Liver (tissue), 9 donors: ENCODE results near the gene GLDN. TPM values are rescaled to one million over a fixed set of nuclear protein-coding genes. Genes with fewer than 3 reads are reported as not detected.

ENCODE experiments used
- DNase-seq: peaks from one replicate; pipeline ENCODE4 v3.0.0-alpha.2; 2017; ENCODE audit warnings: low spot score
- H3K27ac ChIP-seq, 2 donors: one replicate each; pipeline ENCODE4 v1.7.0; 2013; ENCODE audit warnings: inconsistent platforms in 2 of 2, low read length in 2 of 2, control low read depth in 1 of 2, low read depth in 1 of 2, mild to moderate bottlenecking in 1 of 2
- H3K27me3 ChIP-seq, 4 donors: one replicate each; pipeline versions ENCODE4 v1.6.1 to v1.7.0; 2013; ENCODE audit warnings: low read length in 3 of 4, inconsistent platforms in 1 of 4, mild to moderate bottlenecking in 1 of 4, moderate library complexity in 1 of 4; ENCODE audit not compliant: control insufficient read depth in 4 of 4, insufficient read depth in 4 of 4
- H3K36me3 ChIP-seq, 4 donors: one replicate each; pipeline versions ENCODE4 v1.6.1 to v1.7.0; 2013; ENCODE audit warnings: low read length in 3 of 4, mild to moderate bottlenecking in 3 of 4, low read depth in 1 of 4, moderate library complexity in 1 of 4; ENCODE audit not compliant: control insufficient read depth in 4 of 4, insufficient read depth in 3 of 4
- H3K4me1 ChIP-seq, 4 donors: one replicate each; pipeline versions ENCODE4 v1.6.1 to v1.7.0; 2013; ENCODE audit warnings: low read length in 3 of 4, mild to moderate bottlenecking in 3 of 4, moderate library complexity in 1 of 4; ENCODE audit not compliant: control insufficient read depth in 4 of 4, insufficient read depth in 4 of 4
- H3K4me3 ChIP-seq, 3 donors: one replicate each; pipeline versions ENCODE4 v1.6.1 to v1.7.0; 2013; ENCODE audit warnings: low read length in 3 of 3, control low read depth in 1 of 3, low read depth in 1 of 3, mild to moderate bottlenecking in 1 of 3
- H3K9ac ChIP-seq, 2 donors: one replicate each; pipeline ENCODE4 v1.7.0; 2013; ENCODE audit warnings: low read length in 2 of 2, mild to moderate bottlenecking in 2 of 2, moderate library complexity in 2 of 2, control low read depth in 1 of 2, low read depth in 1 of 2
- H3K9me3 ChIP-seq, 4 donors: one replicate each; pipeline versions ENCODE4 v1.6.1 to v1.7.0; 2013; ENCODE audit warnings: low read length in 3 of 4; ENCODE audit not compliant: control insufficient read depth in 4 of 4
- EGR1 ChIP-seq, 2 donors: IDR thresholded peaks; 2 replicates each; pipeline ENCODE4 v1.6.1; 2016 to 2018; ENCODE audit warnings: antibody characterized with exemption in 2 of 2, low read depth in 2 of 2
- FOXA1 ChIP-seq: IDR thresholded peaks from 2 replicates; pipeline ENCODE4 v1.6.1; 2016; ENCODE audit warnings: antibody characterized with exemption
- FOXA2 ChIP-seq: IDR thresholded peaks from 2 replicates; pipeline ENCODE4 v1.6.1; 2016; ENCODE audit warnings: antibody characterized with exemption
- HNF4A ChIP-seq, 2 donors: conservative IDR thresholded peaks; 2 replicates each; pipeline ENCODE4 v1.6.1; 2016; ENCODE audit warnings: antibody characterized with exemption in 2 of 2, mild to moderate bottlenecking in 2 of 2
- NR2F2 ChIP-seq: IDR thresholded peaks from 2 replicates; pipeline ENCODE4 v1.6.1; 2016; ENCODE audit warnings: antibody characterized with exemption
- RAD21 ChIP-seq, 2 donors: IDR thresholded peaks; 2 replicates each; pipeline ENCODE4 v1.6.1; 2016; ENCODE audit warnings: antibody characterized with exemption in 2 of 2, mild to moderate bottlenecking in 2 of 2
- RXRA ChIP-seq, 2 donors: IDR thresholded peaks; 2 replicates each; pipeline ENCODE4 v1.6.1; 2017 to 2018; ENCODE audit warnings: antibody characterized with exemption in 2 of 2, mild to moderate bottlenecking in 1 of 2
- TAF1 ChIP-seq: conservative IDR thresholded peaks from 2 replicates; pipeline ENCODE4 v1.6.1; 2016; ENCODE audit warnings: antibody characterized with exemption, mild to moderate bottlenecking
- WGBS: extraction: QIAGEN DNeasy Blood & Tissue Kit; methylation state at CpG from one replicate; pipeline ENCODE4 v1.1.7; 2013; 5-methylcytosine and 5-hydroxymethylcytosine counted together
- polyA plus RNA-seq, 2 donors: library from polyadenylated mRNA; stranded (reverse) in 1 of 2; unstranded in 1 of 2; fragments of 200-250 nt in 1 of 2; fragments of >200 nt in 1 of 2; fragmentation: Nextera tagmentation in 1 of 2; extraction: Ambion mirVana in 1 of 2; gene quantifications; one replicate each; pipeline versions ENCODE4 v1.2.1 to v1.2.3, GENCODE V29; 2013 to 2015
- total RNA-seq, 2 donors: library from RNA; depleted of rRNA; stranded (reverse); fragments of >200 nt; gene quantifications; one replicate each; pipeline ENCODE4 v1.2.3, GENCODE V29; 2014
- TF ChIP-seq, protein P1 (sequence below): IDR thresholded peaks from 2 replicates; pipeline ENCODE4 v1.6.1; 2016; ENCODE audit warnings: antibody characterized with exemption, mild to moderate bottlenecking
- TF ChIP-seq, protein P2 (sequence below): IDR thresholded peaks from 2 replicates; pipeline ENCODE4 v1.6.1; 2016; ENCODE audit warnings: antibody characterized with exemption
- TF ChIP-seq, protein P3 (sequence below): fragments of 150-350 bp; IDR thresholded peaks from 2 replicates; pipeline ENCODE4 v1.5.1; 2017; ENCODE audit warnings: improper control_type of control experiment, low read depth, low read length; ENCODE audit not compliant: missing input control
- donor health status: healthy.
- donor health status: healthy.
- donor health status: healthy.
- donor health status: healthy.
- donor health status: healthy.

The GLDN gene
- total and polyA plus RNA-seq, 4 donors, result 0.15 to 1.4 (median 0.33) TPM

DNA sequence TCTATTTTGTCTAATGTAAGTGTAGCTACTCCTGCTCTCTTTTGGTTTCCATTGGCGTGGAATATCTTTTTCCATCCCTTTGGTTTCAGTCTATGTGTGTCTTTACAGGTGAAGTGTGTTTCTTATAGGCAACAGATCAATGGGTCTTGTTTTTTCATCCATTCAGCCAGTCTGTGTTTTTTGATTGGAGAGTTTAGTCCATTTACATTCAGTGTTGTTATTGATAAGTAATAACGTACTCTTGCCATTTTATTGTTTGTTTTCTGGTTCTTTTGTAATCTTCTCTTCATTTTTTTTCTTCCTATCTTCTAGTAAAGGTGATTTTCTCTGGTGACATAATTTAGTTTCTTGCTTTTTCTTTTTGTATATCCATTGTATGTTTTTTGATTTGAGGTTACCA is 97.1 kb downstream of the GLDN start:
- DNase-seq, result no peak
- no peaks in the 10 kb centered on the region for H3K4me1 ChIP-seq
- WGBS, result 83% methylated on average over 2 of the region's 2 CpGs

DNA sequence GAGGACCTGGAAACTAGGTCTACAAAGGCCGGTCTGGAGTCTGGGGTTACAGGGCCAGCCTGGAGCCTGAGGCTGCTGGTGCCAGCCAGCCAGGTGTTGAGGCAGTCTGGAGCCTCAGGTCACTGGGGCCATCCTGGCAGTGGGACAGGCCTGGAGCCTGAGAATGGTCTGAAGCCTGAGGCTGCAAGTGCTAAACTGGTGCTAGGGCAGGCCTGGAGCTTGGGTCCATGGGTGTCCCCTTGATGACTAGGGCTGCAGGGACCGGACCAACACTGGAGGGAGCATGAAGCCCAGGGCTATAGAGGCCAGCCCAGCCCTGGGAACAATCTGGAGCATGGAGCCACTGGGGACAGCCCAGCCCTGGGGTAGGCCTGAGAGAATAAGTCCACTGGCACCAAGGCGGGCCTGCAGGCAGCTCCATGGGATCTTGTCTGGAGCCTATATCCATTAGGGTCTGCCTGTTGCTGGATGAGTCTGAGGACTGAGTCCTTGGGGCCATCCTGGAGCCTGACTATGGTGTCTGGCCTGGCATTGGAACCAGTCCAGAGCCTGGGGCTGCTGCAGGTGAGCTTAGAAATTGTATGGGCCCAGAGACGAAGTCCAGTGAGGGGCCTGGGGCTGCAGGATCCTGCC is 101.9 kb downstream of the GLDN start:
- no peak overlapping the region for H3K4me3 ChIP-seq
- no peaks in the 10 kb centered on the region for H3K27me3 ChIP-seq
- H3K4me1 ChIP-seq, result no peaks in the 10 kb centered on the region
- TF ChIP-seq, protein P1, sequence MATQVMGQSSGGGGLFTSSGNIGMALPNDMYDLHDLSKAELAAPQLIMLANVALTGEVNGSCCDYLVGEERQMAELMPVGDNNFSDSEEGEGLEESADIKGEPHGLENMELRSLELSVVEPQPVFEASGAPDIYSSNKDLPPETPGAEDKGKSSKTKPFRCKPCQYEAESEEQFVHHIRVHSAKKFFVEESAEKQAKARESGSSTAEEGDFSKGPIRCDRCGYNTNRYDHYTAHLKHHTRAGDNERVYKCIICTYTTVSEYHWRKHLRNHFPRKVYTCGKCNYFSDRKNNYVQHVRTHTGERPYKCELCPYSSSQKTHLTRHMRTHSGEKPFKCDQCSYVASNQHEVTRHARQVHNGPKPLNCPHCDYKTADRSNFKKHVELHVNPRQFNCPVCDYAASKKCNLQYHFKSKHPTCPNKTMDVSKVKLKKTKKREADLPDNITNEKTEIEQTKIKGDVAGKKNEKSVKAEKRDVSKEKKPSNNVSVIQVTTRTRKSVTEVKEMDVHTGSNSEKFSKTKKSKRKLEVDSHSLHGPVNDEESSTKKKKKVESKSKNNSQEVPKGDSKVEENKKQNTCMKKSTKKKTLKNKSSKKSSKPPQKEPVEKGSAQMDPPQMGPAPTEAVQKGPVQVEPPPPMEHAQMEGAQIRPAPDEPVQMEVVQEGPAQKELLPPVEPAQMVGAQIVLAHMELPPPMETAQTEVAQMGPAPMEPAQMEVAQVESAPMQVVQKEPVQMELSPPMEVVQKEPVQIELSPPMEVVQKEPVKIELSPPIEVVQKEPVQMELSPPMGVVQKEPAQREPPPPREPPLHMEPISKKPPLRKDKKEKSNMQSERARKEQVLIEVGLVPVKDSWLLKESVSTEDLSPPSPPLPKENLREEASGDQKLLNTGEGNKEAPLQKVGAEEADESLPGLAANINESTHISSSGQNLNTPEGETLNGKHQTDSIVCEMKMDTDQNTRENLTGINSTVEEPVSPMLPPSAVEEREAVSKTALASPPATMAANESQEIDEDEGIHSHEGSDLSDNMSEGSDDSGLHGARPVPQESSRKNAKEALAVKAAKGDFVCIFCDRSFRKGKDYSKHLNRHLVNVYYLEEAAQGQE, result no peak
- no peak for TF ChIP-seq TAF1
- peaks cover 0 to 3% (median 2%) of the 10 kb centered on the region in 4 donors for H3K36me3 ChIP-seq
- H3K27ac ChIP-seq, result no peak overlapping the region
- DNase-seq, result no peak
- 99% methylated on average over 4 of the region's 4 CpGs for WGBS
- H3K9me3 ChIP-seq, result no peaks in the 10 kb centered on the region
- H3K9ac ChIP-seq, result no peak overlapping the region

More for the DNA sequence above, 97.1 kb downstream of the GLDN start:
- Histone ChIP-seq H3K9ac (no peak overlapping the region), H3K27me3 (no peaks in the 10 kb centered on the region), H3K4me3 (no peak overlapping the region), H3K36me3 (no peaks in the 10 kb centered on the region), H3K9me3 (no peaks in the 10 kb centered on the region), H3K27ac (no peak overlapping the region)
- TF ChIP-seq RXRA (IDR thresholded peaks at IDR 0.05) (no peak), RAD21 (IDR thresholded peaks at IDR 0.05) (no peak), FOXA1 (no peak), NR2F2 (no peak), FOXA2 (no peak), TAF1 (no peak), HNF4A (conservative IDR thresholded peaks at IDR 0.05) (no peak), EGR1 (IDR thresholded peaks at IDR 0.05; ENCODE audit: low read depth in 2 of 2) (no peak)
- TF ChIP-seq, protein P2, sequence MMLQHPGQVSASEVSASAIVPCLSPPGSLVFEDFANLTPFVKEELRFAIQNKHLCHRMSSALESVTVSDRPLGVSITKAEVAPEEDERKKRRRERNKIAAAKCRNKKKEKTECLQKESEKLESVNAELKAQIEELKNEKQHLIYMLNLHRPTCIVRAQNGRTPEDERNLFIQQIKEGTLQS, result no peak
- TF ChIP-seq, protein P3, sequence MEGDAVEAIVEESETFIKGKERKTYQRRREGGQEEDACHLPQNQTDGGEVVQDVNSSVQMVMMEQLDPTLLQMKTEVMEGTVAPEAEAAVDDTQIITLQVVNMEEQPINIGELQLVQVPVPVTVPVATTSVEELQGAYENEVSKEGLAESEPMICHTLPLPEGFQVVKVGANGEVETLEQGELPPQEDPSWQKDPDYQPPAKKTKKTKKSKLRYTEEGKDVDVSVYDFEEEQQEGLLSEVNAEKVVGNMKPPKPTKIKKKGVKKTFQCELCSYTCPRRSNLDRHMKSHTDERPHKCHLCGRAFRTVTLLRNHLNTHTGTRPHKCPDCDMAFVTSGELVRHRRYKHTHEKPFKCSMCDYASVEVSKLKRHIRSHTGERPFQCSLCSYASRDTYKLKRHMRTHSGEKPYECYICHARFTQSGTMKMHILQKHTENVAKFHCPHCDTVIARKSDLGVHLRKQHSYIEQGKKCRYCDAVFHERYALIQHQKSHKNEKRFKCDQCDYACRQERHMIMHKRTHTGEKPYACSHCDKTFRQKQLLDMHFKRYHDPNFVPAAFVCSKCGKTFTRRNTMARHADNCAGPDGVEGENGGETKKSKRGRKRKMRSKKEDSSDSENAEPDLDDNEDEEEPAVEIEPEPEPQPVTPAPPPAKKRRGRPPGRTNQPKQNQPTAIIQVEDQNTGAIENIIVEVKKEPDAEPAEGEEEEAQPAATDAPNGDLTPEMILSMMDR, result no peak
- TF ChIP-seq, protein P1, result no peak
